NK-92 (cell line): Measurements from ENCODE around the gene ZNF112.

Source experiments
- DNase-seq: peaks from one replicate; lab custom pipeline; 2025; ENCODE audit not compliant: unreplicated experiment; lab: John Stamatoyannopoulos, UW

Gene ZNF112

GRCh38 chr19:44284968-44285367, 71.5 kb downstream of the ZNF112 start:
- DNase-seq, result no peak

DNA sequence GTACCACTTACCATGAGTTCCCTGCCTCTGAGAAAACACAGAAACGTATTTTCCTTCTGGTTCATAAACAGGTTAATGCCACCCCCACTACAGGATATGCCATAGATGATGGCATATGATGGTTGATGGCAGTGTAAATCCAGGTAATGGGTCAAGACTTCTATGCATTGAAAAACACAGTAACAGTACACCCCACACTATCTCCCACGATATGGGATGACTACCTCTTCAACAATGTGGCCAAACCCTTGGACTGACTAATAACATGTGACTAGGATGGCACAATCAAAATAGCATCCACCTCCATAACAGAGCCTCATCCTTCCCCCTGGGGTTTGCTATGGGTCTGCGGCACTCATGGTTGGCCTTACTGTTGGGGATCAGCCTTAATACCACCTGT, 73.6 kb downstream of the ZNF112 start:
- no peak for DNase-seq

DNA sequence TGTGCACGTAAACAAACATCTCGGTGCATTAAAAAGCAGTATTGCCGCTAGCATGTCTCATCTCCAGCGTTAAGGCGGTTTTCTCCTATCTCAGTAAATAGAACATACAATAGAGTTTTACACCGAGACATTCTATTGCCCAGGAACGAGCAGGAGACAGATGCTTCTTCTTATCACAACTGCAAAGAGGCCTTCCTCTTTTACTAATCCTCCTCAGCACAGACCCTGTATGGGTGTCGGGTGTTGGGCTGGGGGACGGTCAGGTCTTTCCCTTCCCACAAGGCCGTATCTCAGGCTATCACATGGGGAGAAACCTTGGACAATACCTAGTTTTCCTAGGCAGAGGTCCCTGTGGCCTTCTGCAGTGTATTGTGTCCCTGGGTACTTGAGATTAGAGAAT, 75.6 kb downstream of the ZNF112 start:
- no peak for DNase-seq

DNA sequence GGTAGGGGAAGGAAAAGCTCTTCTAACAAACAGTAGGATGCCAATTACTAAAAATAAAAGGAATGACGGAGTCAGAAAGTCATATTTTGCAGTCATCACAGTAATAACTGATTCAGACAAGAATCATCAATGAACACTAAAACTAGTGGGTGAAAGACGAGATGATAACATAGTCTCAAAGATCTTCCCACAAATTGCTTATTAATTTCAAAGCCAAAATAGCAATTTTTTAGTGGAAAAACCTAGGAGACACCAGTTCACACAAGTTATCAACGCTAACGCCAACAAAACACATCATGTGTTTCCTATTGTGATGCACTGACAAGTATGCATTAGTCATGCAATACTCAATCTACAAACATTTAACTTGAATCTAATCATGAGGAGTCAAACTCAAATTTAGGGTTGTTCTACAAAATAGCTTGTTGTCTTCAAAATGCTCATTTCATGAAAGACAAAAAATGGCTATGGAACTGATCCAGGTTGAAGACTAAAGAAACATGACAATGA, 78.2 kb downstream of the ZNF112 start:
- DNase-seq, result no peak

- DNase-seq, result no peak
These were observed 79.1 kb downstream of the ZNF112 start for GRCh38 chr19:44277331-44277730.
